Islet precursor cell (in vitro differentiated cells): ENCODE results near the gene PRKAR1A.
"Not testable (repeated sequence)": the region's sequence is repeated elsewhere in the genome, so short reads cannot be mapped to it uniquely, and the experiment has no call there.

ENCODE experiments used
- DNase-seq: peaks from one replicate; pipeline ENCODE4 v3.0.0-alpha.2; 2018

Gene PRKAR1A

GRCh38 chr17:68511671-68512246 is 471 bp upstream of the PRKAR1A start:
- DNase-seq: peak; percentile 95

GRCh38 chr17:68512960-68513474 is 787 bp downstream of the PRKAR1A start:
- DNase-seq: peak; percentile 76

- DNase-seq: no peak
Measured at GRCh38 chr17:68513932-68514331, 1.7 kb downstream of the PRKAR1A start.

- no peak for DNase-seq
Measured at GRCh38 chr17:68514831-68515635, 2.8 kb downstream of the PRKAR1A start.

- DNase-seq: no peak
Measured at GRCh38 chr17:68516732-68517131, 4.5 kb downstream of the PRKAR1A start.

GRCh38 chr17:68517605-68518004 is 5.4 kb downstream of the PRKAR1A start:
- not testable (repeated sequence) for DNase-seq

- no peak for DNase-seq
Measured at GRCh38 chr17:68518063-68518815, 6.0 kb downstream of the PRKAR1A start.

- not testable (repeated sequence) for DNase-seq
Measured at GRCh38 chr17:68519051-68519450, 6.8 kb downstream of the PRKAR1A start.

- DNase-seq: no peak
Measured at GRCh38 chr17:68519911-68520310, 7.7 kb downstream of the PRKAR1A start.

- DNase-seq: no peak
Measured at GRCh38 chr17:68522266-68522665, 10.0 kb downstream of the PRKAR1A start.

GRCh38 chr17:68526548-68526947 is 14.3 kb downstream of the PRKAR1A start:
- DNase-seq: no peak

- DNase-seq: no peak
Measured at GRCh38 chr17:68527314-68527713, 15.1 kb downstream of the PRKAR1A start.

- no peak for DNase-seq
Measured at GRCh38 chr17:68531252-68531651, 19.0 kb downstream of the PRKAR1A start.

GRCh38 chr17:68532826-68533225 is 20.6 kb downstream of the PRKAR1A start:
- no peak for DNase-seq

GRCh38 chr17:68533887-68534694 is 21.9 kb downstream of the PRKAR1A start:
- no peak for DNase-seq

- no peak for DNase-seq
Measured at GRCh38 chr17:68534695-68535088, 22.5 kb downstream of the PRKAR1A start.

- no peak for DNase-seq
Measured at GRCh38 chr17:68535922-68536321, 23.7 kb downstream of the PRKAR1A start.

GRCh38 chr17:68539548-68540467 is 27.6 kb downstream of the PRKAR1A start:
- peak; percentile 66 for DNase-seq

- no peak for DNase-seq
Measured at GRCh38 chr17:68540981-68541380, 28.8 kb downstream of the PRKAR1A start.

GRCh38 chr17:68541816-68542215 is 29.6 kb downstream of the PRKAR1A start:
- no peak for DNase-seq

- no peak for DNase-seq
Measured at GRCh38 chr17:68542698-68543463, 30.7 kb downstream of the PRKAR1A start.
